ENCODE results near the gene TMEM63C.

DNA sequence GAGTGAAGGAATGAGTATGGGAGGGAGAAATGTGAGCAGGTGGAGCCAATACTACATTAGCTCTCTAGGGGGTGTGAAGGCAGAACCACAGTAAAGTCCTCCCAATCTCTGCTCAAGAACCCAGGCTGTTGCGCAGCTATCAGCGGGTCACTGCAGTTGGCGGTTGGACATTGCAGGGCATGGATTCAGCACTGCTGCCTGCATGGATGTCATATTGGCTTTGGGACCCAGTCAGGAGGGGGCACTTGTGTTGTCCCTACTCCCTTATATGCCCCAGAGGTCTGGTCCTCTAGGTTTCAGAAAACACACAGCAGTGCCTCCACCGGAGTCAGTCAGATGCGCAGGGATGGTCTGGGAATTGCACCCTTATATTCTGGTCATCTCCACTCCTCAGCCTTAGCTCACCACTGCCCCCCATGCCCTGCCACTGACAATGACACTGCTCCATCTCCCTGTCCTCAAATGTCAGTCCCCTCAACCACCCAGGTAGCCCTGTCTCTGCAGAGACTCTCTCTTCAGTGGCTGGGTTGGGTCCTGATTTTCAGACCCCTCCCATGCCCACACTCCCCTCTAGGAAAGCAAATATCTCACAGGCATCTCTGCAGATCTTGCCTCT, 49.6 kb upstream of the TMEM63C start:
- TF ChIP-seq, protein P1, sequence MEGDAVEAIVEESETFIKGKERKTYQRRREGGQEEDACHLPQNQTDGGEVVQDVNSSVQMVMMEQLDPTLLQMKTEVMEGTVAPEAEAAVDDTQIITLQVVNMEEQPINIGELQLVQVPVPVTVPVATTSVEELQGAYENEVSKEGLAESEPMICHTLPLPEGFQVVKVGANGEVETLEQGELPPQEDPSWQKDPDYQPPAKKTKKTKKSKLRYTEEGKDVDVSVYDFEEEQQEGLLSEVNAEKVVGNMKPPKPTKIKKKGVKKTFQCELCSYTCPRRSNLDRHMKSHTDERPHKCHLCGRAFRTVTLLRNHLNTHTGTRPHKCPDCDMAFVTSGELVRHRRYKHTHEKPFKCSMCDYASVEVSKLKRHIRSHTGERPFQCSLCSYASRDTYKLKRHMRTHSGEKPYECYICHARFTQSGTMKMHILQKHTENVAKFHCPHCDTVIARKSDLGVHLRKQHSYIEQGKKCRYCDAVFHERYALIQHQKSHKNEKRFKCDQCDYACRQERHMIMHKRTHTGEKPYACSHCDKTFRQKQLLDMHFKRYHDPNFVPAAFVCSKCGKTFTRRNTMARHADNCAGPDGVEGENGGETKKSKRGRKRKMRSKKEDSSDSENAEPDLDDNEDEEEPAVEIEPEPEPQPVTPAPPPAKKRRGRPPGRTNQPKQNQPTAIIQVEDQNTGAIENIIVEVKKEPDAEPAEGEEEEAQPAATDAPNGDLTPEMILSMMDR (IDR thresholded peaks at IDR 0.05) = no peak
- TF ChIP-seq POLR2A (IDR thresholded peaks at IDR 0.05) = no peak

Data from thyroid gland (tissue), 4 donors.